ENCODE measurements around the gene MLXIP.
A peak's percentile ranks its signal among the peaks of the same experiment; 100 is the strongest.

Gene MLXIP

DNA sequence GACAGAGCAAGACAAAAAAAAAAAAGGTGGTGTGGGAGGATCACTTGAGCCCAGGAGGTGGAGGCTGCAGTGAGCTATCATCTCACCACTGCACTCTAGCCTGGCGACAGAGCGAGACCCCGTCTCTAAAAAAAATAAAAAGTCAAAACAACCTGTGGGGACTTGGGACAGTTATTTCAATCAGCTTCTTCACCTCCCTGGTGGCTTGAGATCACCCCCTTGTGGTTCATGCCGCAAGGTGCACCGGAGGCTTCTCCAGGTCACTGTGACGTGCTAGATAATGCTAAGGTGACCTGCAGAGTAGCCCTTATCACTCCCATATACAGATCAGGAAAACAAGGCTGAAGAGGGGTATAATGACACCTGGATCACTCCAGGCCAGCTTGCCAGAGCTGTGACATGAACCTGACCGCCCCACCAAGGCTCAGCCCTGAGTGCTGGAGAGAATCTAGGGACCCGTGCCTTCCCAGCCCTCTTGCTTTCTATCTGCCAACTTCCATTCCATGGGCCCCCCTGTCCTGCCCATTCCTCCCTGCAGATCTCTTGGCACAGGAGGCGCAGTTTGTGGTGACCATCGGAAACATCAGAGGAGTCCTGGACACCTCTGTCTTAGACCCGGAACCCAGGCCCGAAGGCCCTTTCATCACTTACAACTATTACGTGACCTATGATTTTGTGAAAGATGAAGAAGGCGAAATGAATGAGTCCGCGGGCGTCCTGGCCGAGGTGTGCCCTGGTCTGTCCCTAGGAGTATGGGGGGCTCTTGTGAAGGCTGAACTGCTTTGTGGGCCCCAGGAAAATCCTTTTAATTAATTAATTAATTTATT lies 112.5 kb downstream of the MLXIP start:
- Histone ChIP-seq H3K27ac (no peak overlapping the region), H3K36me3 (no peaks in the 10 kb centered on the region), H3K9me3 (ENCODE audit: severe bottlenecking) (peaks cover 5% of the 10 kb centered on the region), H3K27me3 (ENCODE audit: insufficient read depth, low read depth, severe bottlenecking) (no peaks in the 10 kb centered on the region), H3K4me3 (ENCODE audit: low read depth, low read length) (no peak overlapping the region)
- DNase-seq, result peak; percentile 82
- TF ChIP-seq CTCF (IDR thresholded peaks at IDR 0.05; ENCODE audit: low read depth, low read length), result peak; percentile 86

- H3K27me3 ChIP-seq (ENCODE audit: insufficient read depth, low read depth, severe bottlenecking), result no peaks in the 10 kb centered on the region
Observed at GRCh38 chr12:122192441-122192840, 113.9 kb downstream of the MLXIP start.

GRCh38 chr12:122194804-122195203 lies 116.2 kb downstream of the MLXIP start:
- Histone ChIP-seq H3K4me3 (ENCODE audit: low read depth, low read length) (no peak overlapping the region), H3K27ac (no peak overlapping the region), H3K9me3 (ENCODE audit: severe bottlenecking) (peaks cover 5% of the 10 kb centered on the region), H3K27me3 (ENCODE audit: insufficient read depth, low read depth, severe bottlenecking) (no peaks in the 10 kb centered on the region), H3K36me3 (no peaks in the 10 kb centered on the region)
- no peak for DNase-seq
- TF ChIP-seq CTCF (IDR thresholded peaks at IDR 0.05; ENCODE audit: low read depth, low read length), result no peak

More at GRCh38 chr12:122192441-122192840, 113.9 kb downstream of the MLXIP start:
- no peak for DNase-seq
- H3K27ac ChIP-seq, result no peak overlapping the region
- TF ChIP-seq CTCF (IDR thresholded peaks at IDR 0.05; ENCODE audit: low read depth, low read length), result no peak
- H3K36me3 ChIP-seq, result no peaks in the 10 kb centered on the region
- H3K4me3 ChIP-seq (ENCODE audit: low read depth, low read length), result no peak overlapping the region
- H3K9me3 ChIP-seq (ENCODE audit: severe bottlenecking), result peaks cover 5% of the 10 kb centered on the region

DNA sequence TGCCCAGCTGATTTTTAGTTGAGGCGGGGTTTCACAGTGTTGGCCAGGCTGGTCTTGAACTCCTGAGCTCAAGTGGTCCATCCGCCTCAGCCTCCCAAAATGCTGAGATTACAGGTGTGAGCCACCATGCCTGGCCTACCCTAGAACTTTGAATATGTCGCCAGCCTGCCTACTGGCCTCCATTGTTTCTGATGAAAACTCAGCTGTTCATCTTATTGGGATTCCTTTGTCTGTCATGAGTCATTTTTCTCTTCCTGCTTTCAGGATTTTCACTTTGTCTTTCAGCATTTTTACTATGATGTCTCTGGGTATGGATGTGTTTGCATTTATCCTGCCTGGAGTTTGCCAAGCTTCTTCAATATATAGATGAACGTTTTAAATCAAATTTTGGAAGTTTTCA lies 116.8 kb downstream of the MLXIP start:
- Histone ChIP-seq H3K27ac (no peak overlapping the region), H3K4me3 (ENCODE audit: low read depth, low read length) (no peak overlapping the region), H3K27me3 (ENCODE audit: insufficient read depth, low read depth, severe bottlenecking) (no peaks in the 10 kb centered on the region), H3K36me3 (no peaks in the 10 kb centered on the region), H3K9me3 (ENCODE audit: severe bottlenecking) (peaks cover 5% of the 10 kb centered on the region)
- DNase-seq, result no peak
- no peak for TF ChIP-seq CTCF (IDR thresholded peaks at IDR 0.05; ENCODE audit: low read depth, low read length)
